Thoracic aorta (tissue), 2 donors: ENCODE measurements around the gene CD14. TPM values are rescaled to one million over a fixed set of nuclear protein-coding genes. Genes with fewer than 3 reads are reported as not detected.

ENCODE experiments used
- ATAC-seq: fragments of 150-250 bp; one replicate; pipeline ENCODE4 v1.8.0; 2017; ENCODE audit warnings: low read depth; ENCODE audit not compliant: insufficient number of reproducible peaks, low FRiP score
- DNase-seq: peaks from one replicate; pipeline ENCODE4 v3.0.0-alpha.2; 2020; ENCODE audit warnings: low spot score
- H3K27ac ChIP-seq, 2 donors: fragments of 200-600 bp; sonication (generic); 1 replicate in 1 of 2; 2 replicates in 1 of 2; pipeline ENCODE4 v1.5.1; 2016; ENCODE audit warnings: mild to moderate bottlenecking in 2 of 2, moderate library complexity in 2 of 2
- H3K27me3 ChIP-seq: fragments of 200-600 bp; sonication (generic); replicated peaks from 2 replicates; pipeline ENCODE4 v1.6.0; 2016; ENCODE audit warnings: mild to moderate bottlenecking; ENCODE audit not compliant: insufficient read depth
- H3K36me3 ChIP-seq: fragments of 200-600 bp; sonication (generic); one replicate; pipeline ENCODE4 v1.5.1; 2016
- H3K4me1 ChIP-seq, 2 donors: fragments of 200-600 bp; sonication (generic); 1 replicate in 1 of 2; 2 replicates in 1 of 2; pipeline versions ENCODE4 v1.5.1 to v1.6.0; 2016; ENCODE audit warnings: low read depth in 2 of 2, mild to moderate bottlenecking in 1 of 2; ENCODE audit not compliant: control insufficient read depth in 1 of 2
- H3K4me3 ChIP-seq: fragments of 200-600 bp; sonication (generic); 2 replicates; pipeline ENCODE4 v1.5.1; 2016; ENCODE audit warnings: mild to moderate bottlenecking
- H3K9me3 ChIP-seq: fragments of 200-600 bp; sonication (generic); 2 replicates; pipeline ENCODE4 v1.5.1; 2016
- total RNA-seq, 2 donors: library from RNA; depleted of rRNA; stranded (reverse); fragments of >200 nt; gene quantifications; one replicate each; pipeline versions ENCODE4 v1.1.0 to v1.2.3, GENCODE V29; 2016
- TF ChIP-seq, protein P1 (sequence below): fragments of 200-600 bp; sonication (generic); IDR thresholded peaks from one replicate; pipeline ENCODE4 v1.5.1; 2019; ENCODE audit warnings: antibody characterized with exemption

The CD14 gene
- total RNA-seq, 2 donors from 2014 or later = 96.6 to 235 TPM

DNA sequence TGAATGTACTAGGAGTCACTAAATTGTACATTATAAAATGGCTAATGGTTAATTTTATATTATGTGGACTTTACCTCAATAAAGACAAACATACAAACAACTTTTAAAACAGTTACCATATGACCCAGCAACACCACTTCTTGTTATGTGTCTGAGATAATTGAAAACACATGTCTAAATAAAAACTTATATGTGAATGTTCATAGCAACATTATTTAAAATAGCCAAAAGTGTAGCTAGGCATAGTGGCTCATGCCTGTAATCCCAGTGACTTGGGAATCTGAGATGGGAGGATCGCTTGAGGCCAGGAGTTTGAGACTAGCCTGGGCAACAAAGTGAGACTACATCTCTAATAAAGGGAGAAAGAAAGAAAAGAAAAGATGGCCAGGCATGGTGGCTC is 45.5 kb downstream of the CD14 start:
- TF ChIP-seq, protein P1, sequence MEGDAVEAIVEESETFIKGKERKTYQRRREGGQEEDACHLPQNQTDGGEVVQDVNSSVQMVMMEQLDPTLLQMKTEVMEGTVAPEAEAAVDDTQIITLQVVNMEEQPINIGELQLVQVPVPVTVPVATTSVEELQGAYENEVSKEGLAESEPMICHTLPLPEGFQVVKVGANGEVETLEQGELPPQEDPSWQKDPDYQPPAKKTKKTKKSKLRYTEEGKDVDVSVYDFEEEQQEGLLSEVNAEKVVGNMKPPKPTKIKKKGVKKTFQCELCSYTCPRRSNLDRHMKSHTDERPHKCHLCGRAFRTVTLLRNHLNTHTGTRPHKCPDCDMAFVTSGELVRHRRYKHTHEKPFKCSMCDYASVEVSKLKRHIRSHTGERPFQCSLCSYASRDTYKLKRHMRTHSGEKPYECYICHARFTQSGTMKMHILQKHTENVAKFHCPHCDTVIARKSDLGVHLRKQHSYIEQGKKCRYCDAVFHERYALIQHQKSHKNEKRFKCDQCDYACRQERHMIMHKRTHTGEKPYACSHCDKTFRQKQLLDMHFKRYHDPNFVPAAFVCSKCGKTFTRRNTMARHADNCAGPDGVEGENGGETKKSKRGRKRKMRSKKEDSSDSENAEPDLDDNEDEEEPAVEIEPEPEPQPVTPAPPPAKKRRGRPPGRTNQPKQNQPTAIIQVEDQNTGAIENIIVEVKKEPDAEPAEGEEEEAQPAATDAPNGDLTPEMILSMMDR = no peak
- DNase-seq (no peak), ATAC-seq (no peak)
- H3K27me3 ChIP-seq = no peaks in the 10 kb centered on the region
- peaks cover 8 to 13% of the 10 kb centered on the region in 2 donors for H3K4me1 ChIP-seq
- H3K36me3 ChIP-seq = no peaks in the 10 kb centered on the region
- no peaks in the 10 kb centered on the region for H3K9me3 ChIP-seq
- no peak overlapping the region for H3K4me3 ChIP-seq
- H3K27ac ChIP-seq = no peak overlapping the region

Other genes with a start within 250 kb of the CD14 start
- 100 to 1,000 TPM; 106 to 173 TPM for gene ANKHD1, start 231.3 kb downstream of the CD14 start, total RNA-seq
- gene EIF4EBP3, start 85.5 kb downstream of the CD14 start, total RNA-seq = 1 to 10 TPM in 1 of 2 donors, not detected in 1; 6.0 TPM
- gene SRA1, start 75.7 kb downstream of the CD14 start, total RNA-seq = 10 to 100 TPM; 29.6 to 34.3 TPM
- 10 to 100 TPM; 31.3 to 34.9 TPM for gene APBB3, start 68.6 kb downstream of the CD14 start, total RNA-seq
- gene SLC35A4, start 68.3 kb downstream of the CD14 start, total RNA-seq = 10 to 100 TPM; 21.7 to 40.2 TPM
- 10 to 100 TPM; 11.4 to 13.5 TPM for gene TMCO6, start 6.3 kb upstream of the CD14 start, total RNA-seq
- 10 to 100 TPM; 19.9 to 26.4 TPM for gene NDUFA2, start 14.5 kb upstream of the CD14 start, total RNA-seq
- gene IK, start 14.7 kb upstream of the CD14 start, total RNA-seq = 100 to 1,000 TPM in 1 of 2 donors, 10 to 100 TPM in 1; 95.3 to 108 TPM
- gene WDR55, start 31.7 kb upstream of the CD14 start, total RNA-seq = 10 to 100 TPM; 24.6 to 26.1 TPM
- 1 to 10 TPM in 1 of 2 donors, under 1 TPM in 1; 0.54 to 1.8 TPM for gene DND1, start 40.4 kb upstream of the CD14 start, total RNA-seq
- gene HARS1, start 58.2 kb upstream of the CD14 start, total RNA-seq = 10 to 100 TPM; 46.4 to 68.2 TPM
- gene HARS2, start 58.3 kb upstream of the CD14 start, total RNA-seq = 10 to 100 TPM; 26.0 to 69.0 TPM
- gene ZMAT2, start 67.3 kb upstream of the CD14 start, total RNA-seq = 10 to 100 TPM; 32.0 to 50.4 TPM
- not detected for gene PCDHA1, start 153.0 kb upstream of the CD14 start, total RNA-seq
- under 1 TPM in 1 of 2 donors, not detected in 1; 0.85 TPM for gene PCDHA2, start 161.7 kb upstream of the CD14 start, total RNA-seq
- 1 to 10 TPM in 1 of 2 donors, under 1 TPM in 1; 0.68 to 2.0 TPM for gene PCDHA3, start 167.9 kb upstream of the CD14 start, total RNA-seq
- under 1 TPM; 0.78 to 0.81 TPM for gene PCDHA4, start 173.9 kb upstream of the CD14 start, total RNA-seq
- under 1 TPM; 0.14 to 0.85 TPM for gene PCDHA5, start 188.4 kb upstream of the CD14 start, total RNA-seq
- 1 to 10 TPM in 1 of 2 donors, under 1 TPM in 1; 0.14 to 5.2 TPM for gene PCDHA6, start 194.8 kb upstream of the CD14 start, total RNA-seq
- gene PCDHA7, start 201.1 kb upstream of the CD14 start, total RNA-seq = under 1 TPM; 0.42 to 0.54 TPM
- under 1 TPM in 1 of 2 donors, not detected in 1; 0.14 TPM for gene PCDHA8, start 208.0 kb upstream of the CD14 start, total RNA-seq
- 1 to 10 TPM in 1 of 2 donors, under 1 TPM in 1; 0.35 to 1.1 TPM for gene PCDHA9, start 215.2 kb upstream of the CD14 start, total RNA-seq
- gene PCDHA10, start 222.7 kb upstream of the CD14 start, total RNA-seq = under 1 TPM; 0.28 to 0.41 TPM
- under 1 TPM; 0.14 to 0.21 TPM for gene PCDHA11, start 235.8 kb upstream of the CD14 start, total RNA-seq
- under 1 TPM; 0.21 to 0.68 TPM for gene PCDHA12, start 242.1 kb upstream of the CD14 start, total RNA-seq
- gene PCDHA13, start 248.9 kb upstream of the CD14 start, total RNA-seq = under 1 TPM; 0.54 to 0.56 TPM